Left kidney (tissue), 2 donors: ENCODE measurements around the gene LUZP4. TPM values are rescaled to one million over a fixed set of nuclear protein-coding genes. Genes with fewer than 3 reads are reported as not detected.
A peak's percentile ranks its signal among the peaks of the same experiment; 100 is the strongest.
"Not testable (repeated sequence)": the region's sequence is repeated elsewhere in the genome, so short reads cannot be mapped to it uniquely, and the experiment has no call there.

Experiments used
- DNase-seq: peaks from one replicate; pipeline ENCODE4 v3.0.0-alpha.2; 2013
- polyA plus RNA-seq: library from polyadenylated mRNA; unstranded; fragments of 120-200 nt; gene quantifications from one replicate; pipeline ENCODE4 v1.2.1, GENCODE V29; 2013; ENCODE audit not compliant: insufficient read length

Gene LUZP4
- polyA plus RNA-seq, 1 donor = not detected

DNA sequence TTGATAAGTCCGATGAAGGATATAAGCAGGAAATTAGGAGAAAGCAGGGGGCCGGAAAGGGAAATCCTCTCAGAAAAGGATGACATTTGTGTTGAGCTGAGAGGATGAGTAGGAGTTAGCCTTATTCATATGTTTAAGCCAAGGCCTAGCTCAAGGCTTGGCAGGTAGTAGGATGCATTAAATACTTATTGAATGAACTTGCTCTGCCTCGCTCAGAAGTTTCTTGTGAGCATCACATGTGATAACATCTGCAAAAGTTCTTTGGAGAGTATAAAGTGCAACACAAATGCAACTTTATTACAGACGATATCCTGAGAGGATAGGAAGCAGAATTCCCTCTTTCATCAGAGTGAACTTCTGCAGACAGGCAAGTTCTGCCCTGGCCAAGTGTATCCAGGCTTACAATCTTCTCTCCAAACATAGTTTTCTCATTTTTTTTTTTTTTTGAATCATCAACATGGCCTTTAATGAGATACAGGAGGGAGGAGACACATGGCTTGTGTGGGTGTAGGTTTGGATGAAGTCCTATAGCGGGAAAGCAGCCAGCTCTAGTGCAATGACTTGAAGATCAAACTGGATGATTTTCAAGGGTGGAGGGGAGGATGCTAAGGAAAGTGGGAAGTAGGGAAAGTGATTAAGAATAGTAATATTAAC, 48.1 kb downstream of the LUZP4 start:
- DNase-seq = no peak

DNA sequence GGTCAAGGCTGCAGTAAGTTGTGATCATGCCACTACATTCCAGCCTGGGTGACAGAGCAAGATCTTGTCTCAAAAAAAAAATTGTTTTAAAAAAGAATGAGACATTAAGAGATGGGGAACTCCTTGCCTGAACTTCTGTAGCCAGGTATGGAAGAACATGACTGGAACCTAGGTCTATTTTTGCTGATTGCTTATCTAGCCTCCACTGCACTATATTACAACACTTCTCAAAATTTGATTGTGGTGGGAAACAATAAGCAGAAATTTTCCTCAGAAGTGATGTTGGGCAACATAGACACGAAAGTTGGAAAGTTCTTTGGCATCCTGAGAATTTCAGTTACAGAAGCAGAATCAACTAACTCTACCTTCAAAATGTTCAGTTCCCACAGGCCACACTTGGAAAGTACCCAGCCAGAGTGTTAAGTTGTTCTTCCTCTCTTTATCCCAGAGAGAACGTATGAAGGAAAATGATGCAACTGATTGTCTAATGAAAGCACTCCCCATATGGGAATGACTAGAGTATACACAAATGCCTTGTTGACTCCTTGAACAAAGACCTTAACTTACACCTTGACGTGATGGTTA, 50.0 kb downstream of the LUZP4 start:
- no peak for DNase-seq

DNA sequence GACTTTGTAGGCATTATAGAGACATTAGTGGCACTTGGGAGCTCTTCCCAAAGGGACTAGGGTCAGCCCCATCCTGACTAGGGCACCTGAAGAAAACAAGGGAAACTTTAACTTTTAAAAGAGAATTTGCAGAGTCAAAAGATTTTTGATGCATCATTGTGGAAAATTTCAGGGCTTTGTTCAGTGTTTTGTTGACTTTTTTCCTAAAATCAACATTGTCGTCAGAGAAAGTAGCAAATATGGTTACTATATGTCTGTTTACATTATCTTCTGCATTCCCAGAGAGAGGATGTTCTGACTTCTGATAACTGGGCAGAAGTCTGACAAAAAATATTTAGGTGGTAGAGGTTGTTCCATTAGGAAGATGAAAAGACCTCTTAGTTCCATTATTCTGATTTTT, 51.9 kb downstream of the LUZP4 start:
- DNase-seq = no peak

DNA sequence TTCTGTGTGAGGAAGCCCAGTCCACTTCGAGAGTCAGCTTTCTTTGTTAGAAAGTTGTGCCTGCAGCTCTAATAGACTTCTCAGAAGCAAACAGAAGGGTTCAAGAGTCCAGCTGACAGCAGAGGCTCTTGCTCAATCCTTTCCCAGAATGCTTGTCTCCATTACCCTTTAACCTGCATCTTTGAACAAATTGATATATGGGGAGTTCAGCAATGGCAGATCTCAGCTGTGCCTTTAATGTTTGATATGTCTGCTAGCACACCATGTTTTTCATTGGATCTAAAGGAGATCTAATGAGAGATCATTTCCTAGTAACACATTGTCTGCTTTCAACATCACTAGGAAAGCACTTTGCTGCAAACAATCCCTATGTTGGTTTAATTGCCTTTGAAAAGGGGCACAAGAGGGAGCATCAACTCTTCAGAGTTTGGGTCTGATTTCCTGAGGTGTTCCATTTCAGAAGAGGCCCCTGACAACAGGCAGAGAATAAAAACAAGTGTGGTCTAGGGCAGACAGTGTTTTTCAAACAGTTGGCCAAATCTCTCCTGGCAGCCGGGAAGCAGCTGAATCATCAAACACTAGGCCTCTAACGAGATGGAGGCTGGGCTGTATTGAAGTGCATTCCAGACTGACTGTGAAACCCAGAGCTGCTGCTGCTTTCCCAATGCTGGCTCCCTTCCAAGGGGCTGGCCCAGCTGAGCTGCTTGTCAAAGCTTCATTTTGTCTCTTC, 55.5 kb downstream of the LUZP4 start:
- DNase-seq = peak; percentile 80

DNA sequence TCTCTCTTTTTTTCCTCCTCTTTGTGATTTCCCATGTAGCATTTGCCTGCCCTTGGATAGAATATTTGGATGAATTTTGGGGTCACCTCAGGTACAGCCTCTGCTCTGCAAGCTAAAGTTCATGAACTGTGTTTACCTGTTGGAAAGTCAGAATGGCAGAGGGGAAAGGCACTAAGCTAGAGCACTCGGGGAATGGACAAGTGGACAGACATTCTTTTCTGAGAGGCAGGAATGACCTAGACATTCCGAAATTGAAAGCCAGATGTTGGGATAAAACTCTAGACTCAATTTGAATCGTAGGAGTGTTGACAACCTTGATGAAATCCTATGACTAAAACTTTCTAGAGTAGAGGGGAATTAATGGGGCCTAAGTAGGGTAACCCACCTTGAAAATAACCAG, 56.1 kb downstream of the LUZP4 start:
- no peak for DNase-seq

DNA sequence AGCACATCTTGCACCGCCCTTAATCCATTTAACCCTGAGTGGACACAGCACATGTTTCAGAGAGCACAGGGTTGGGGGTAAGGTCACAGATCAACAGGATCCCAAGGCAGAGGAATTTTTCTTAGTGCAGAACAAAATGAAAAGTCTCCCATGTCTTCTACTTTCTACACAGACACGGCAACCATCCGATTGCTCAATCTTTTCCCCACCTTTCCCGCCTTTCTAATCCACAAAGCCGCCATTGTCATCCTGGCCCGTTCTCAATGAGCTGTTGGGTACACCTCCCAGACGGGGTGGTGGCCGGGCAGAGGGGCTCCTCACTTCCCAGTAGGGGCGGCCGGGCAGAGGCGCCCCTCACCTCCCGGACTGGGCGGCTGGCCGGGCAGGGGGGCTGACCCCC, 57.2 kb downstream of the LUZP4 start:
- not testable (repeated sequence) for DNase-seq

DNA sequence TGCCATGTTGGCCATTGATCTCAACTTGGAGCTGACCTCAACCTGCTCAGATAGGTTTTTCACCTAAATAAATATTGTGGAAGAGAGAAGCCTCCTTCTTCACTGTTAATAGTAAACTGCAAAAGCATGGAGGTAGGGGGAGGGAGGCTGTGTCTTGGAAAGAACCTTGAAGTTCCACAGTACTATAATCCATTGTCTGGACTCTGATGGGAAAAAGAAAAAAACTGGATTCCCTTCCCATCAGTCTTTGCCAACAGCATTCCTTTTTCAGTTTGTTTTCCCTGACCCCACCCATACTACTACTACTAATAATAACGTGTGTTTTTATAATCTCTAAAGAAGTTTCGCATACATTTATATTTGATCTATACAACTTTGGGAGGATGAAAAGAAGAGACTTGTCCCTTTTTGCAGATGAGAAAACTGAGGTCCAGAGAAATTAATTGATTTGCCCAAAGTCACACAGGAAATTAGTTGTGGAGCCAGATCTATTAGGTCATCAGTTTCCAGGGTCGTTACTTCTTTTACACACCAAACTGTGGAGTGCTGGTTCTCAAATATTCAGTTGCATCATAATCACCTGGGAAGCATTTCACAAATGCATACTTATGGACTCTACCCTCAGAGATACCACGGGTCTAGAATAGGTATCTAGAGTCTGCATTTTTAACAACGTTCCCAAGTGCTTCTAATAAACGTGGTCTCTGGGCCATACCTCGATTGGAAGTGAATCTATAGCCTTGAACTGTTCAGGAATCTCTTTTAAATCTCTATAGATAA, 59.1 kb downstream of the LUZP4 start:
- DNase-seq = no peak

DNA sequence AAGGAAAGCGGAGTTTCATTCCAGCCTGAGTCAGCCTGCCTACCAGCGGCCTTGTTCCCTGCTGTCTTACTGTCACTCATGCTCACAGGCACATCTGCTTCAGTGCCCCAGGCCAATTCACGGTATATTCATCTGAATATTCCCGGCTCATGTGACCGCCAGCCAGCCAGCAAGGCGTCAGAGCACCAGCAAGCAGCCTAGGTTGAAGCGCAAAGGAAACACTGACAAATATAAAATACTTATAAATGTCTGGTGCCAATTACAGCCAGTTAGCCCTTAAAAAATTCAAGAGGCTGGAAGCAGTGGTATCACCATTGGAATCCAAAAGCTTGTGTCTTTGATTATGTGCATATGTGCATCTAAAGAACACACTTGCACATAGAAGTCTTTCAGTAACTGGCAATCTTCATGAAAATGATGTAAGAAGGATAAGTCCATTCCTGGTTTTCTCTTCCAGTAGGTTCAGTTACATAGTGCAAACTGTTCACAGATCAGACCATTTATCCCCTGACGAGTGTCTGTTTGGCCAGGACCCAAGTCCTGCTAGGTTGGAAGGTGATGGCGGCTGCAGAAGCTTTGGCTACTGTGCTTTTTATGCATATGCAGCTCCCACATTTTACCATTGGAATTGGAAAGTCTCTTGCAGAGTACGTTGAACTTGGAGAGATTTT, 61.3 kb downstream of the LUZP4 start:
- DNase-seq = no peak

DNA sequence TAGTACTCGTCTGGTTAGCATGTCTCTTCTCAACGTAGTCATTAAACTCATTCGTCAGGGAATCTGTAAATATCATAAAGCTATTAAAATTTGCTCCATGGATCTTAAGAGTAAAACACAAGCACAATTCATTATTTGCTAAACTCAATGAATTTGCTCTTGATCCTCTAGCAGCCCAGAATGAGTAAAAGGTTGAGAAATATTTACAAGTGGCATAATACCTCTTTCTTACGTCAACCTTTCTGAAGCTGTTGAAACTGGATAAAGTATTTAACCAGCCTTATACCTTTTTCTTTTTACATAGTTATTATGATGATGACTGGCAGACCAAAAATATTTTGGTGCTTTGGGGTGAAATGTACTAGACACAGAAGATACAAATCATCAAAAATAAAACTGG, 66.9 kb downstream of the LUZP4 start:
- no peak for DNase-seq

Other genes starting within 250 kb of the LUZP4 start
- not detected for gene RBMXL3, start 100.3 kb upstream of the LUZP4 start, polyA plus RNA-seq
- 15.3 TPM for gene LRCH2, start 55.6 kb upstream of the LUZP4 start, polyA plus RNA-seq